ENCODE results near the gene C17orf113. TPM values are rescaled to one million over a fixed set of nuclear protein-coding genes. Genes with fewer than 3 reads are reported as not detected.

The C17orf113 gene
- total RNA-seq, 1 donor from 2014 or later = 0.59 TPM

DNA sequence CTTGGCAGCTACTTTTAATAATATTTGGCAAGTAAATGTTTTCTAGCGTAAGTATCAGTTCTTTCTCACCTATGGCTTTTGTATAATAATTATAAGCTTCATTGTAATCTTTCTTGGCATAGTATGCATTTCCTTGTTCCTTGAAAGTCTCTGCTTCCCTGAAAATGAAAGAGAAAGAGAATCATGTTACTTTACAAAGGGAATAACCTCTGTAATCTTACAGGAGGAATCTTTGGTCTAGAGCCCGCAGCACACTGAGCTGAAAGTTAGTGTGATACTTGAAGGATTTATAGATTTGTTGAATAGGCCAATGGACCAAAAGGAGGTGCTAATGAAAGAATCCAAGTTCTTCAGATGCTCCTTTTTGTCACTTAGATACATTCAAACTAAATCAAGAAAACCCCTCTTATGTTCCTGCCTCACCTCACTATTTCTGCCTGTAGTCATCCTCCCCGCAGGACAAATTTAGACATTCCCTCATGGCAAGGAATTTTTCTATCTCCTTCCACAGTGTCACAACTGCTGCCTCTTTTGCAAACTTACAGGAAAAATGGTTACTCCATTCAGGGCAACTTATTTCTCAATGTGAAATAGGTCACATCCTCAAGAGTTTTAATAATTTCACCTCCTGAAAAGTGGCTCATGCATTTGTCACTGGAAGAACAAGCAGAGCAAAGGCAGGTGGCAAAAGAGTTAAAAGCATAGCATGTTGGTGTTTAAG lies 49.8 kb downstream of the C17orf113 start:
- ATAC-seq (ENCODE audit: poor library complexity) (no peak), DNase-seq (no peak)
- intact Hi-C loops (cut with DNase I) = no loop called here

- ATAC-seq (ENCODE audit: poor library complexity) (no peak), DNase-seq (no peak)
- intact Hi-C loops (cut with DNase I) = no loop called here
These were observed 51.9 kb downstream of the C17orf113 start for GRCh38 chr17:41998497-41998896.

DNA sequence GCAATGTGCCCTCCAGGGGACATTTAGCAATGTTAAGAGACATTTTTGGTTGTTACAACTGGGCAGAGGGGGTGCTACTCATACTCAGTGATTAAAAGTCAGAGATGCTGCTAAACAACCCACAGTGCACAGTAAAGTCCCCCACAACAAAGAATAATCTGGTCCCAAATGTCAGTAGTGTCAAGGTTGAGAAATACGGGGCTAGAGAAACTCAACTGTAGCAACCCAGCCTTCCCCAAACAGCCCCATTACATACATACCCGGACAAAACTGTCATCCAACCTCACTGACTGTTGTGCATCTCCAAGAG lies 53.6 kb downstream of the C17orf113 start:
- intact Hi-C loops (cut with DNase I) = no loop called here
- no peak for ATAC-seq (ENCODE audit: poor library complexity)
- DNase-seq = no peak

DNA sequence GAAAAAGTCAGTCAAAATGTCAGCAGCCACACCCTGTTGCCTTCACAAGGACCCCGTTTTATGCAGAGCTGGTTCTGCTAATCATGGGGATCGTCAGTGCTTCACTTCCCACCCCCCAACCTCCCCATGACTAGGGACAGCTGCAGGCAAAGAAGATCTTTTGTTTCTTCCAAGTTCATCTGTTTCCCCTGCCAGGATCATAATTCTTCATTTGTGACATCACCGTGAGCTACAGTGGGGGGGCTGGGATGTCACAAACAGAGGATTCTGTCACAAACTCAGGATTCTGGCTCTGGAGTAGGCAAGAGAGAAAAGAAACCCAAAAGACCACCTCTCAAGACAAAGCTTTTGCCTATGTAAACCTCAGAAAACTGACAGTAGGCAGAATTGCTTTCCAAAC lies 57.8 kb downstream of the C17orf113 start:
- DNase-seq (no peak), ATAC-seq (ENCODE audit: poor library complexity) (no peak)
- intact Hi-C loops (cut with DNase I) = no loop called here

DNA sequence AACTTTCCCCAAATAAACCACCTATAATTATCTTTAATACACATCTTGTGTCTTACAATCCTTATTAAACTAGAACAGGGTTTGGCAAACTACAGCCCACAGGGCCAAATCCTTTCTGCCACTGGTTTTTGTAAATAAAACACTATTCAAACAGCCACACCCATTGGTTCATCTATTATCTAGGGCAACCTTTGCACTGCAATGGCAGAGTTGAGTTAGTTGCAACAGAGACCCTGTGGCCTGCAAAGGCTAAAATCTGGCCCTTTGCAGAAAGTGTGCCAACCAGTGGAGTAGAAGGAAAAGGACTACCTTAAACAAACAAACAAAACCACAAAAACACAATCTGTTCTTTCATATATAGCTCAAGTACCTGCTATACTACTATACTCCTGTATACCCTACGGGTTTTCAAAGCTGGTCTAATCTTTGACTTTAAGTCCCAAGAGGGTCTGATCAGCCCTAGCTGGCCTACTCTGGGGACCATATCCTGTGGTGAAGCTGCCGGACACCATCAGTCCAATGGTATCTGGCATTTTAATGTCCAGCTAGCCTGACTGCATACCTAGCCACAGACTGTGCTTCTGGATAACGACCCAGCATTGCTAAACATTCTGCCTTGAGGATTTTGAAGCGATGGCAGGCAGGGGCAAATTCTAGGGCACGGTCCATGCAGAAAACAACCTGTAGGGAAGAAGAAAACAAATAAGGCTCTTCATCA lies 60.5 kb downstream of the C17orf113 start:
- DNase-seq (no peak), ATAC-seq (ENCODE audit: poor library complexity) (no peak)
- intact Hi-C loops (cut with DNase I) = no loop called here

GRCh38 chr17:41988418-41988817 lies 62.0 kb downstream of the C17orf113 start:
- DNase-seq (no peak), ATAC-seq (ENCODE audit: poor library complexity) (no peak)
- intact Hi-C loops (cut with DNase I) = no loop called here

Other genes with a start within 250 kb of the C17orf113 start
- 6.7 TPM for gene P3H4, start 238.7 kb downstream of the C17orf113 start, total RNA-seq
- gene FKBP10, start 237.6 kb downstream of the C17orf113 start, total RNA-seq = 10.6 TPM
- gene NT5C3B, start 214.4 kb downstream of the C17orf113 start, total RNA-seq = 14.7 TPM
- not detected for gene KLHL10, start 212.8 kb downstream of the C17orf113 start, total RNA-seq
- gene KLHL11, start 185.2 kb downstream of the C17orf113 start, total RNA-seq = 3.0 TPM
- gene ACLY, start 131.7 kb downstream of the C17orf113 start, total RNA-seq = 24.0 TPM
- gene ODAD4, start 120.0 kb downstream of the C17orf113 start, total RNA-seq = 0.75 TPM
- gene CNP, start 83.8 kb downstream of the C17orf113 start, total RNA-seq = 23.0 TPM
- gene DNAJC7, start 33.2 kb downstream of the C17orf113 start, total RNA-seq = 81.2 TPM
- 43.8 TPM for gene NKIRAS2, start 30.5 kb downstream of the C17orf113 start, total RNA-seq
- 0.16 TPM for gene ZNF385C, start 47.9 kb upstream of the C17orf113 start, total RNA-seq
- gene DHX58, start 62.1 kb upstream of the C17orf113 start, total RNA-seq = 2.5 TPM
- 22.6 TPM for gene KAT2A, start 70.8 kb upstream of the C17orf113 start, total RNA-seq
- gene HSPB9, start 72.2 kb upstream of the C17orf113 start, total RNA-seq = 0.11 TPM
- 38.6 TPM for gene RAB5C, start 104.4 kb upstream of the C17orf113 start, total RNA-seq
- 0.13 TPM for gene KCNH4, start 130.5 kb upstream of the C17orf113 start, total RNA-seq
- gene HCRT, start 134.9 kb upstream of the C17orf113 start, total RNA-seq = not detected
- 8.1 TPM for gene GHDC, start 143.9 kb upstream of the C17orf113 start, total RNA-seq
- gene STAT5B, start 225.8 kb upstream of the C17orf113 start, total RNA-seq = 30.0 TPM
- 14.9 TPM for gene STAT5A, start 237.9 kb upstream of the C17orf113 start, total RNA-seq